ENCODE results near the gene SQOR.

SQOR gene

GRCh38 chr15:45634432-45635190, at the start of gene SQOR:
TSS of gene SQOR (plus strand) at chr15:45635029. CDS start at chr15:45658924, 23,895 bp downstream.
- peak; percentile 62 for DNase-seq (ENCODE audit: low spot score)

- DNase-seq (ENCODE audit: low spot score), result no peak
Observed at GRCh38 chr15:45585069-45585791, 49.6 kb upstream of the SQOR start.

GRCh38 chr15:45586125-45586524, 48.7 kb upstream of the SQOR start:
- no peak for DNase-seq (ENCODE audit: low spot score)

GRCh38 chr15:45586601-45587094, 48.2 kb upstream of the SQOR start:
- DNase-seq (ENCODE audit: low spot score), result no peak

- peak; percentile 94 for DNase-seq (ENCODE audit: low spot score)
Observed at GRCh38 chr15:45587095-45587862, 47.5 kb upstream of the SQOR start, which contains the start of gene BLOC1S6. TSS of gene BLOC1S6 (plus strand) at chr15:45587379. CDS start at chr15:45587444, 65 bp downstream.

- no peak for DNase-seq (ENCODE audit: low spot score)
Observed at GRCh38 chr15:45587863-45588170, 47.0 kb upstream of the SQOR start.

- no peak for DNase-seq (ENCODE audit: low spot score)
Observed at GRCh38 chr15:45588219-45588875, 46.5 kb upstream of the SQOR start.

- no peak for DNase-seq (ENCODE audit: low spot score)
Observed at GRCh38 chr15:45589256-45589655, 45.6 kb upstream of the SQOR start.

GRCh38 chr15:45594319-45594718, 40.5 kb upstream of the SQOR start:
- DNase-seq (ENCODE audit: low spot score), result no peak

GRCh38 chr15:45594835-45595530, 39.8 kb upstream of the SQOR start:
- DNase-seq (ENCODE audit: low spot score), result no peak

GRCh38 chr15:45603881-45604280, 30.9 kb upstream of the SQOR start:
- DNase-seq (ENCODE audit: low spot score), result no peak

- no peak for DNase-seq (ENCODE audit: low spot score)
Observed at GRCh38 chr15:45604326-45604725, 30.5 kb upstream of the SQOR start.

- no peak for DNase-seq (ENCODE audit: low spot score)
Observed at GRCh38 chr15:45606413-45606812, 28.4 kb upstream of the SQOR start.

GRCh38 chr15:45606841-45607240, 28.0 kb upstream of the SQOR start:
- no peak for DNase-seq (ENCODE audit: low spot score)

- no peak for DNase-seq (ENCODE audit: low spot score)
Observed at GRCh38 chr15:45611305-45611704, 23.5 kb upstream of the SQOR start.

GRCh38 chr15:45612790-45613415, 21.9 kb upstream of the SQOR start:
- no peak for DNase-seq (ENCODE audit: low spot score)

- DNase-seq (ENCODE audit: low spot score), result no peak
Observed at GRCh38 chr15:45616901-45617323, 17.9 kb upstream of the SQOR start.

GRCh38 chr15:45618813-45619212, 16.0 kb upstream of the SQOR start:
- no peak for DNase-seq (ENCODE audit: low spot score)

- DNase-seq (ENCODE audit: low spot score), result no peak
Observed at GRCh38 chr15:45628136-45628535, 6.7 kb upstream of the SQOR start.

GRCh38 chr15:45630917-45631691, 3.7 kb upstream of the SQOR start:
- DNase-seq (ENCODE audit: low spot score), result no peak

Measured in Ammon's horn (tissue), 1 donor.